Neutrophil (primary cell): ENCODE measurements around the gene RAD51B.

Source experiments
- H3K27ac ChIP-seq: fragments of 200-600 bp; sonication (generic); 2 replicates; pipeline ENCODE4 v1.5.1; 2016; ENCODE audit warnings: mild to moderate bottlenecking, moderate library complexity
- H3K27me3 ChIP-seq: fragments of 200-600 bp; sonication (generic); 2 replicates; pipeline ENCODE4 v1.6.0; 2016; ENCODE audit warnings: mild to moderate bottlenecking
- H3K36me3 ChIP-seq: fragments of 200-600 bp; sonication (generic); 2 replicates; pipeline ENCODE4 v1.5.1; 2017
- H3K4me1 ChIP-seq, 2 experiments: fragments of 200-600 bp in 1 of 2; sonication (generic) in 1 of 2; 1 replicate in 1 of 2; 2 replicates in 1 of 2; pipeline versions ENCODE4 v1.5.1 to v1.6.1; 2013 to 2016; ENCODE audit warnings: low read depth in 1 of 2, low read length in 1 of 2, mild to moderate bottlenecking in 1 of 2, moderate library complexity in 1 of 2; ENCODE audit not compliant: control insufficient read depth in 1 of 2, insufficient read depth in 1 of 2
- H3K4me3 ChIP-seq, 2 experiments: fragments of 200-600 bp in 1 of 2; sonication (generic) in 1 of 2; 1 replicate in 1 of 2; 2 replicates in 1 of 2; pipeline ENCODE4 v1.5.1; 2013 to 2016; ENCODE audit warnings: low read depth in 1 of 2, low read length in 1 of 2, mild to moderate bottlenecking in 1 of 2, moderate library complexity in 1 of 2
- H3K9me3 ChIP-seq: fragments of 200-600 bp; sonication (generic); 2 replicates; pipeline ENCODE4 v1.5.1; 2016
- CTCF ChIP-seq: fragments of 200-600 bp; sonication (generic); IDR thresholded peaks from 2 replicates; pipeline ENCODE4 v1.5.1; 2016; ENCODE audit warnings: antibody characterized with exemption

Gene RAD51B

DNA sequence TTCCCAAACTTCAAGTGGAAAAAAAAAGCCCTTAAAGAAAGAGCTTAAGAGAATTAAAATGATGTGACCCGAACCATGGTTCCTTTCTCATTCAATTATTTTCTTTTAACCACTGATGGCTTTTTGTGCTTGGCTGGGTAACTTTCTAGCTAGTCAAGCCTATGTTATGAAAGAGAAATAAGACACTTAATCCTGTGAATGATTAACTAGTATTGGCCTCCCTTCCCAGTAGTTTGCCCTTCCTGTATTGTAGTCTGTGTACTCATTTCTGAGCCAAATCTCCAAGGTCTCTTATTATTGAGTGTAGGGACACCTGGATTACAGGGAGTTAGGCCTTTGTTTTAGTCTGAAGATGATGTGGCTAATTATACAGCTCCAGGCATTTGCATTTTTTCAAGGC is 353.0 kb downstream of the RAD51B start:
- Histone ChIP-seq H3K4me1 (no peaks in the 10 kb centered on the region), H3K9me3 (no peaks in the 10 kb centered on the region), H3K27me3 (no peaks in the 10 kb centered on the region), H3K27ac (no peak overlapping the region), H3K36me3 (no peaks in the 10 kb centered on the region), H3K4me3 (no peak overlapping the region)
- no peak for TF ChIP-seq CTCF

DNA sequence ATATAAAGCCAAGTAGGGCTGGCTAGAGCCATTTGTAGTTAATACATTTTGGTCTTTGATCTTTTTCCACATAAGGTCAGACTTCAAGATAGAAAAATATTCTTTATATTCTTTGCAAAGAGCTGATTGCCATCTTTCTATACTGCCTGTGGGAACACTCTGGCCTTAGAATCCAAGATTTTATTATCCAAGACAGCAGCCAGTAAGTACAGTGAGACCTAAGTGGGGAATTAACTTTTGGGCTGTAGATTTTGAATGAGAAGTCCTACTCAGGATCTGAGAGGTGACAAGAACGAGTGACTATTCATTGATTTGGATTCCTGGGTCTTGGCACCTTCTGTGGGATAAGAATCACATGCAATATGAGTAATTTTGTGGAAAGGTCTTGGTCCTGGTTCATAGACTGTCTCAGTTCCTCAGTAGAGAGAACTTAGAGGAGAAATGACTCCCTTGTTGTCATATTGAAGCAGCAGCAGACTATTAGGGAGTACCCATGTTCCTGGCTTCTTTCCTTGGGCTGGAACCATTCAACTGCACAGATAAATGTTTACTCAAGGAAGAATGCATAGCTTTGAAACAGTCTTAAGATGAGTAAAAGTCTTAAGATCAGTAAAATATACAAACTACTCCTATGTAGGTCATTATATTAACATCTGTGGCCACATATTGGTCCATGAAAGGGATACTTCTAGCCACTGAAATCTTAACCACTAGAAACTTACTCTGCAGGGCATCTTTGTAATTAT is 353.8 kb downstream of the RAD51B start:
- Histone ChIP-seq H3K27ac (no peak overlapping the region), H3K36me3 (no peaks in the 10 kb centered on the region), H3K4me1 (no peaks in the 10 kb centered on the region), H3K4me3 (no peak overlapping the region), H3K27me3 (no peaks in the 10 kb centered on the region), H3K9me3 (no peaks in the 10 kb centered on the region)
- no peak for TF ChIP-seq CTCF

DNA sequence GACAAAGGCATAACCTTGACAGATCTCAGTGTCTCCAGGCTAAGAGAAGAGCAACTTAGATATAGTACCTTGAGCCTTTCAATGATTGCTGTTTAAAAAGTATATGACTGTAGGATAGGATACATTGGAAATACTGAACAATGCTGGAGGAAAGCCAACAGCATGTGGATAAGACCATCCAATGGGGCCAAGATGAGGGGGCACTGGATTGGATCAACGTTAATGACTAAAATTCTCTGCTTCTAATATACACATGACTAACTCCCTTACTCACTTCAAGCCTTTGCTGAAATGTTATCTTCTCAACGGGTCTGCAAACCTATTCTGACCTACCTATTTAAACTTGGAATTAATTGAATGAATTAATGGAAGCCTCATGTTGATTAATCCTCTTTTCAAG is 354.9 kb downstream of the RAD51B start:
- no peaks in the 10 kb centered on the region for H3K4me1 ChIP-seq
- H3K27me3 ChIP-seq: no peaks in the 10 kb centered on the region
- no peaks in the 10 kb centered on the region for H3K36me3 ChIP-seq
- H3K4me3 ChIP-seq: no peak overlapping the region
- no peak for TF ChIP-seq CTCF
- H3K27ac ChIP-seq: no peak overlapping the region
- no peaks in the 10 kb centered on the region for H3K9me3 ChIP-seq

DNA sequence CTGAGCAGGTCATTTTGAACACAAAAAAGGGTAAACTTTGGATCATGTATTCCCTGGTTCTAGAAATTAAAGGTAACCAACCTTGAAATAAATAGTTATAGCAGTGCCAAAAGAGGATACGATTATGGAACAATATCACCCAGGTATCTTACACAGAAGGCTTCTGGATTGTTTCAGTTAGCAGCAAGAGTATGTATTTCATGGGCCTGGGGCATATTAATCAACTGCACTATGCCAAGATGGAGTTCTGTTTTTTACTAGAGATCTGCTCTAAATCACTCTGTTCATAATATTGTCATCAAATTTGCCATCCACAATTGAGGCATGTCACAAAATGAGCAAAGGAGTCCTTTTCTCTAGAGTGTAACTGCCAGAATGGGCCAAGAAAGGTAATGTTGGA is 357.1 kb downstream of the RAD51B start:
- Histone ChIP-seq H3K4me3 (no peak overlapping the region), H3K27me3 (no peaks in the 10 kb centered on the region), H3K27ac (no peak overlapping the region), H3K4me1 (no peaks in the 10 kb centered on the region), H3K9me3 (no peaks in the 10 kb centered on the region), H3K36me3 (no peaks in the 10 kb centered on the region)
- no peak for TF ChIP-seq CTCF

GRCh38 chr14:68177728-68178127 is 358.1 kb downstream of the RAD51B start:
- Histone ChIP-seq H3K9me3 (no peaks in the 10 kb centered on the region), H3K4me3 (no peak overlapping the region), H3K27me3 (no peaks in the 10 kb centered on the region), H3K4me1 (no peaks in the 10 kb centered on the region), H3K36me3 (no peaks in the 10 kb centered on the region), H3K27ac (no peak overlapping the region)
- TF ChIP-seq CTCF: no peak
